Sigmoid colon (tissue), 7 donors: ENCODE measurements around the gene CDK4. TPM values are rescaled to one million over a fixed set of nuclear protein-coding genes. Genes with fewer than 3 reads are reported as not detected.

ENCODE experiments used
- DNase-seq: peaks from one replicate; pipeline ENCODE4 v3.0.0-alpha.2; 2019
- H3K27ac ChIP-seq, 4 donors: fragments of 200-600 bp; sonication (generic); one replicate each; pipeline ENCODE4 v1.5.1; 2016 to 2019; ENCODE audit warnings: mild to moderate bottlenecking in 1 of 4
- H3K27me3 ChIP-seq, 3 donors: fragments of 200-600 bp; sonication (generic); one replicate each; pipeline ENCODE4 v1.5.1; 2019; ENCODE audit warnings: mild to moderate bottlenecking in 1 of 3
- H3K36me3 ChIP-seq, 4 donors: fragments of 200-600 bp; sonication (generic); one replicate each; pipeline ENCODE4 v1.5.1; 2016 to 2019
- H3K4me1 ChIP-seq, 4 donors: fragments of 200-600 bp; sonication (generic); one replicate each; pipeline ENCODE4 v1.5.1; 2017 to 2019
- H3K4me3 ChIP-seq, 4 donors: fragments of 200-600 bp; sonication (generic); one replicate each; pipeline ENCODE4 v1.5.1; 2017 to 2019; ENCODE audit warnings: mild to moderate bottlenecking in 2 of 4, moderate library complexity in 1 of 4
- H3K9me3 ChIP-seq, 4 donors: fragments of 200-600 bp in 3 of 4; sonication (generic) in 3 of 4; one replicate each; pipeline versions ENCODE4 v1.5.1 to v1.6.1; 2013 to 2019
- EP300 ChIP-seq, 4 donors: sonication (generic); formaldehyde crosslinking; IDR thresholded peaks; one replicate each; pipeline ENCODE4 v1.6.1; 2017; ENCODE audit warnings: antibody characterized with exemption in 4 of 4
- POLR2A ChIP-seq, 2 donors: fragments of 450-650 bp; IDR thresholded peaks; one replicate each; pipeline ENCODE4 v1.6.1; 2016; ENCODE audit warnings: antibody characterized with exemption in 2 of 2, mild to moderate bottlenecking in 2 of 2, moderate library complexity in 2 of 2
- POLR2AphosphoS5 ChIP-seq, 4 donors: sonication (generic); formaldehyde crosslinking; IDR thresholded peaks; one replicate each; pipeline ENCODE4 v1.6.1; 2017; ENCODE audit warnings: antibody characterized with exemption in 4 of 4
- WGBS, 2 donors: extraction: QIAGEN DNeasy Blood & Tissue Kit; methylation state at CpG; one replicate each; pipeline ENCODE4 v1.1.7; 2013; 5-methylcytosine and 5-hydroxymethylcytosine counted together
- intact Hi-C: fragments of 100-400 bp; cut with DNase I; formaldehyde crosslinking; loops from one replicate; pipeline ENCODE4 v1.15.1; 2023
- polyA plus RNA-seq, 3 donors: library from polyadenylated mRNA; stranded (reverse); fragments of 200-250 nt; gene quantifications; one replicate each; pipeline ENCODE4 v1.2.3, GENCODE V29; 2013
- total RNA-seq, 4 donors: library from RNA; depleted of rRNA; stranded (reverse); fragments of >200 nt; gene quantifications; one replicate each; pipeline ENCODE4 v1.1.0, GENCODE V29; 2016
- TF ChIP-seq, protein P1 (sequence below), 4 experiments: fragments of 450-650 bp in 3 of 4; fragments of 200-600 bp in 1 of 4; IDR thresholded peaks; one replicate each; pipeline ENCODE4 v1.5.1; 2016 to 2019; ENCODE audit warnings: antibody characterized with exemption in 4 of 4, mild to moderate bottlenecking in 3 of 4, moderate library complexity in 2 of 4
- donor health status: healthy with polysubstance abuse.
- donor health status: Bipolar disorder and iron deficiency.
- donor health status: healthy.

The CDK4 gene
- 100 to 1,000 TPM in 1 of 4 donors, 10 to 100 TPM in 3; 54.6 to 108 (median 82.5) TPM for total RNA-seq
- polyA plus RNA-seq: 10 to 100 TPM; 34.9 to 89.1 (median 43.2) TPM

DNA sequence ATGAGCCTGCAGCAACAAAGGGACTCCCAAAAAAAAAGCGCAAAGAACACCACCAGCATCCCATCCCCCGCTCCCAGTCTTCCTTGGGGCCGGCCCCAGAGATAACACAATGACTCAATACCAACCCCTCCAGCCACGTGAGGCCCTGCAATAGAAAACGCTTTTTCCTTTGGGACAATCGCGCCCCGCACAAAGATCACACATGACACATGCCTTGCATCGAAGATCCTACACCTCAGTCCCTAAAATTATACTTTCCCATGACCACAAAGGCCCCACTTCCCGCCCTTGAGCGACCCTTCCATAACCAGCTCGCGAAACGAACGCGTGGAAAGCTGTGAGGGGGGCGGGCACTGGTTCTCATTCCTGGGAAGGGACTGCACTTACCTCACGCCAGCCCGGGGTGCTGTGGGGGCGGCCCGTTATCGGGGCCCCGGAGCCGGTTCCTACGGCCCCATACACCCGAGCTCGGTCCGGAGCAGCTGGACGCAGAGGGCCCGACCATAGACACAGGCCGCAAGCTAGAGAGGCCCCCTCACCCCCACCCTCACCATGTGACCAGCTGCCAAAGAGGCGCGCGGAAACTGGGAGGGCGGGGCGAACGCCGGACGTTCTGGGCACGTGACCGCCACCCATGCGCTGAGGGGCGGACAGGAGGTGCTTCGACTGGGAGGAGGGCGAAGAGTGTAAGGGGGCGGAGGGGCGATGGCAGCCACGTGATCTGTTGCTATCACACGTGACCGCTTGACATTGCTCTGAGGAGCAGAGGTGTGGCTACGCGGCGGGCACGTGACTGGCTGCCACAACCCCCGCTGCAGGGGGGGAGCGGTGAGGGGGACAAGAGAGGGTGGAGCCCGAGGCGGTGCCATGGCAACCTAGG is at the start of gene CDK4:
Gene CDK4, minus strand, starts transcription at position 523 of the 880 bp plus-strand sequence. CDS start 593 bp downstream, outside the sequence.
- TF ChIP-seq, protein P1, sequence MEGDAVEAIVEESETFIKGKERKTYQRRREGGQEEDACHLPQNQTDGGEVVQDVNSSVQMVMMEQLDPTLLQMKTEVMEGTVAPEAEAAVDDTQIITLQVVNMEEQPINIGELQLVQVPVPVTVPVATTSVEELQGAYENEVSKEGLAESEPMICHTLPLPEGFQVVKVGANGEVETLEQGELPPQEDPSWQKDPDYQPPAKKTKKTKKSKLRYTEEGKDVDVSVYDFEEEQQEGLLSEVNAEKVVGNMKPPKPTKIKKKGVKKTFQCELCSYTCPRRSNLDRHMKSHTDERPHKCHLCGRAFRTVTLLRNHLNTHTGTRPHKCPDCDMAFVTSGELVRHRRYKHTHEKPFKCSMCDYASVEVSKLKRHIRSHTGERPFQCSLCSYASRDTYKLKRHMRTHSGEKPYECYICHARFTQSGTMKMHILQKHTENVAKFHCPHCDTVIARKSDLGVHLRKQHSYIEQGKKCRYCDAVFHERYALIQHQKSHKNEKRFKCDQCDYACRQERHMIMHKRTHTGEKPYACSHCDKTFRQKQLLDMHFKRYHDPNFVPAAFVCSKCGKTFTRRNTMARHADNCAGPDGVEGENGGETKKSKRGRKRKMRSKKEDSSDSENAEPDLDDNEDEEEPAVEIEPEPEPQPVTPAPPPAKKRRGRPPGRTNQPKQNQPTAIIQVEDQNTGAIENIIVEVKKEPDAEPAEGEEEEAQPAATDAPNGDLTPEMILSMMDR (IDR thresholded peaks at IDR 0.05): no peak
- peak; percentile 51 to 73 for TF ChIP-seq POLR2A (IDR thresholded peaks at IDR 0.05)
- TF ChIP-seq EP300 (IDR thresholded peaks at IDR 0.05): peak in 2 of 4 donors; percentile 35 to 86
- peak; percentile 73 to 93 (median 86) for TF ChIP-seq POLR2AphosphoS5 (IDR thresholded peaks at IDR 0.05)
- Histone ChIP-seq H3K36me3 (peaks cover 0 to 40% (median 17%) of the 10 kb centered on the region in 4 donors), H3K4me1 (peaks cover 0 to 41% (median 36%) of the 10 kb centered on the region in 4 donors), H3K4me3 (peak within 1 kb of the TSS; percentile 56 to 76 (median 68)), H3K27me3 (no peaks in the 10 kb centered on the region), H3K27ac (peak within 1 kb of the TSS; percentile 86 to 91 (median 90)), H3K9me3 (no peaks in the 10 kb centered on the region)
- peak; percentile 100 for DNase-seq
- 0% methylated on average over 58 of the region's 58 CpGs for WGBS, 2 donors
- intact Hi-C loops: no loop called here

DNA sequence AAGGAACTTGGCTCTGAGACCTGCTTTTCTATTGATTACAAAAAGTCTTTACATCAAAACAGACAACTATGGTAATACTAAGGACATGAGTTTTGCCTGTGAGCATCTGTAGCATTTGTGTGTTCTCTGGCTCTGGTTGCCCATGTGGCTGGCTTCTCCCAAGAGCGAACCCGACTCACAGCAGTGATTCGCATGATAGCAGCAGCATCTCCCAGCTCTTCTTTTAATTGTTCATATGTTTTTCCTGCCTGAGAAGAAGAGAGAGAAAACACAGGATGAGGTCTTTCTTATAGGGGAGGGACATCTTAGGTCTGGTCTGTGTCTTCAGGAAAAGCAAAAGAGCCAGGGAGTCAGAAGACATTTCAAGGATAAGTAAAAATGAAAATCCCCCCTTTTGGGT is 48.9 kb upstream of the CDK4 start:
- H3K4me3 ChIP-seq: no peak overlapping the region
- TF ChIP-seq EP300 (IDR thresholded peaks at IDR 0.05) (no peak), POLR2AphosphoS5 (IDR thresholded peaks at IDR 0.05) (no peak), POLR2A (IDR thresholded peaks at IDR 0.05) (no peak)
- TF ChIP-seq, protein P1 (IDR thresholded peaks at IDR 0.05): no peak
- H3K4me1 ChIP-seq: peaks cover 0 to 8% (median 5%) of the 10 kb centered on the region in 4 donors
- H3K27ac ChIP-seq: no peak overlapping the region
- WGBS, 2 donors: 96 to 99% methylated on average over 3 of the region's 3 CpGs
- peaks cover 11 to 79% (median 28%) of the 10 kb centered on the region in 4 donors for H3K36me3 ChIP-seq
- intact Hi-C loops: no loop called here
- H3K9me3 ChIP-seq: no peaks in the 10 kb centered on the region
- DNase-seq: no peak
- no peaks in the 10 kb centered on the region for H3K27me3 ChIP-seq

DNA sequence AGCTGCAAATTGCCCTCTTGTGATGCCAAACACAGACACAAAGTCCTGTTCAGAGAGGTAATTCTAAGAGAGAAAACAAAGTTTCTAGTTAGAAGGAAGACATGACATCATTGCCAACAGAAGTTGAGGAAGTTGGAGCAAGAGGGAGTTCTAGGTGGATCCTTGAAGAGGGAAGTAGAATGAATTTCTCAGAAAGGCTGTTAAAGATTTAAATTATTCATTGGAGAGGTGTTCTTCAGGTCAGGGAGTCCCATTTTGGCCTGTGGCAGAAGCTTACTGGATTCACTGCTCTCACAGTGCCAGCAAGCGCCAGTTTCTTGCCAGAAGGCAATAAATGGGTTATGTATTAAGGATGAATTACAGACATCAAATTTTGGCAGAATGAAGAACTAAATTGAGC is 45.8 kb upstream of the CDK4 start:
- H3K4me1 ChIP-seq: no peaks in the 10 kb centered on the region
- DNase-seq: no peak
- H3K36me3 ChIP-seq: peaks cover 16 to 96% (median 36%) of the 10 kb centered on the region in 4 donors
- no peaks in the 10 kb centered on the region for H3K9me3 ChIP-seq
- intact Hi-C loops: no loop called here
- H3K27ac ChIP-seq: no peak overlapping the region
- WGBS, 2 donors: 60 to 71% methylated on average over 1 of the region's 1 CpG
- H3K4me3 ChIP-seq: no peak overlapping the region
- H3K27me3 ChIP-seq: no peaks in the 10 kb centered on the region
- no peak for TF ChIP-seq EP300 (IDR thresholded peaks at IDR 0.05)
- no peak for TF ChIP-seq POLR2A (IDR thresholded peaks at IDR 0.05)
- TF ChIP-seq, protein P1 (IDR thresholded peaks at IDR 0.05): no peak
- no peak for TF ChIP-seq POLR2AphosphoS5 (IDR thresholded peaks at IDR 0.05)

DNA sequence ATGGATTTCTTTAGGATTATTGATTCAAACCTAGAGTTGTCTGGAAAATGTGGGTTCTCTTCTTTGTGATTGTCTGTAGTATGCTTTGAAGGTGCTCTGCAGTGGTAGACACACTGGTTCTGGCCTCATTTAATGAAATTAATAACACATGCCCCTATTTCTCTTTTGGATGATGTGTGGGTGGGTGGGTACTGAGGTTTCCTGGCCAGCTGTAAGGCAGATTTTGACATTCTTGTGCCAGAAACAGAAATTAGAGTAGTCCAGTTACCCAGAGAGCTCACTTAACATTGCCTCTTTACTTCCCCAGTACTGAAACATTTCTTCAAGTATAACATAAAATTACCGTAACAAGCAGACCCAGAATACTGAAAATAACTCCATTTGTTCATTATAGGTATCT is 44.9 kb upstream of the CDK4 start:
- 97 to 98% methylated on average over 1 of the region's 1 CpG for WGBS, 2 donors
- TF ChIP-seq POLR2AphosphoS5 (IDR thresholded peaks at IDR 0.05) (no peak), EP300 (IDR thresholded peaks at IDR 0.05) (no peak), POLR2A (IDR thresholded peaks at IDR 0.05) (no peak)
- TF ChIP-seq, protein P1 (IDR thresholded peaks at IDR 0.05): no peak
- Histone ChIP-seq H3K27me3 (no peaks in the 10 kb centered on the region), H3K4me3 (no peak overlapping the region), H3K9me3 (no peaks in the 10 kb centered on the region), H3K4me1 (no peaks in the 10 kb centered on the region), H3K27ac (no peak overlapping the region), H3K36me3 (peaks cover 16 to 96% (median 39%) of the 10 kb centered on the region in 4 donors)
- intact Hi-C loops: no loop called here
- DNase-seq: no peak
